ENCODE measurements around the gene ADRA2C.

DNA sequence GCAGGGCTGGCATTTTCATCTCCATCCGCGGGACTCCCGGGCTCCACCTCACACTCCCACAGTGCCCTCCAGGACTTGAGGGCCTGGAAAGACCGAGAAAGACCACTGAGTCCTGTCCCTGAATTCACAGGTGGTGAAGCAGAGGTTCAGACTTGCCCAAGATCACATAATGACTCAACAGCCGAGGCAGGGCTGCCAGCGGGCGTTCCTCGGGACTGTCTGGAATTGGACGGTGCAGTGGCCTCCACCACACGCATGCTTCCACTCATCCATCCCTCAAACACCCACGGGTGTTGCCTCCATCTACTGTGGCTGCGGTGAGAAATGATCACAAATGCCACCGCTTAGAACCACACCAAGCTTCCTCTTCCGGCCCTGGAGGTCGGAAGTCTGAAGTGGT, 6.9 kb upstream of the ADRA2C start:
- no peak for TF ChIP-seq ZNF274 (IDR thresholded peaks at IDR 0.05; ENCODE audit: low read depth, low read length)
- no peak for TF ChIP-seq YY1 (IDR thresholded peaks at IDR 0.05; ENCODE audit: insufficient read depth, insufficient read length)
- TF ChIP-seq SUZ12 (IDR thresholded peaks at IDR 0.05; ENCODE audit: extremely low read depth, insufficient read depth, insufficient read length): no peak
